ENCODE data around the gene TMEM117. TPM values are rescaled to one million over a fixed set of nuclear protein-coding genes. Genes with fewer than 3 reads are reported as not detected.

The TMEM117 gene
- total RNA-seq, result 5.4 and 10.7 TPM in 2 replicates

GRCh38 chr12:43835656-43836474 lies at the start of gene TMEM117:
Gene TMEM117 (plus strand): TSS chr12:43836081.

GRCh38 chr12:43805860-43806736 lies 29.8 kb upstream of the TMEM117 start, which contains the start of gene TWF1:
Gene TWF1 (minus strand): TSS chr12:43806317. CDS start chr12:43806245, 72 bp downstream.

Other genes starting within 250 kb of the TMEM117 start
- gene PUS7L, start 77.3 kb upstream of the TMEM117 start, total RNA-seq, result 29.9 and 32.0 TPM in 2 replicates
- gene IRAK4, start 77.1 kb upstream of the TMEM117 start, total RNA-seq, result 17.8 and 21.7 TPM in 2 replicates
- gene TWF1, start 29.8 kb upstream of the TMEM117 start, total RNA-seq, result 172 and 186 TPM in 2 replicates

Measured in regular cardiac myocyte (primary cell).